ENCODE measurements around the gene VPS16. TPM values are rescaled to one million over a fixed set of nuclear protein-coding genes. Genes with fewer than 3 reads are reported as not detected.

Gene VPS16
- total and polyA plus RNA-seq, 11 donors, result 13.9 to 28.6 (median 19.7) TPM

- intact Hi-C loops (cut with DNase I), result loop anchor here in 7 of 10 donors (5.0 to 10.0 kb wide), 6 partner anchors 91 to 323 kb away; partner anchors contain the start of genes EBF4 (in 2 of the 7) and IDH3B (in 1 of the 7)
- ATAC-seq (no peak), DNase-seq (no peak)
- WGBS, 4 donors, result 94 to 98% (median 96%) methylated on average over 4 of the region's 4 CpGs
- no peaks in the 10 kb centered on the region for H3K9me3 ChIP-seq
- H3K36me3 ChIP-seq, result peaks cover 0 to 12% (median 0%) of the 10 kb centered on the region in 9 donors
- no peak overlapping the region for H3K4me3 ChIP-seq
- peaks cover 0 to 11% (median 6%) of the 10 kb centered on the region in 12 donors for H3K4me1 ChIP-seq
- no peaks in the 10 kb centered on the region for H3K27me3 ChIP-seq
- no peak for TF ChIP-seq POLR2A (IDR thresholded peaks at IDR 0.05)
- TF ChIP-seq CTCF (IDR thresholded peaks at IDR 0.05), result no peak
- H3K27ac ChIP-seq, result no peak overlapping the region
Measured at GRCh38 chr20:2847802-2848201, 7.3 kb downstream of the VPS16 start.

GRCh38 chr20:2849529-2849928 is 9.0 kb downstream of the VPS16 start:
- Histone ChIP-seq H3K27me3 (no peaks in the 10 kb centered on the region), H3K4me3 (no peak overlapping the region), H3K36me3 (peaks cover 0 to 5% (median 0%) of the 10 kb centered on the region in 9 donors), H3K27ac (no peak overlapping the region), H3K4me1 (peaks cover 0 to 13% (median 6%) of the 10 kb centered on the region in 12 donors), H3K9me3 (no peaks in the 10 kb centered on the region)
- TF ChIP-seq CTCF (IDR thresholded peaks at IDR 0.05) (no peak), POLR2A (IDR thresholded peaks at IDR 0.05) (no peak)
- ATAC-seq (no peak), DNase-seq (no peak)
- intact Hi-C loops (cut with DNase I), result loop anchor here in 7 of 10 donors (5.0 to 10.0 kb wide), 6 partner anchors 92 to 325 kb away; partner anchors contain the start of genes EBF4 (in 2 of the 7) and IDH3B (in 1 of the 7)
- 85 to 95% (median 91%) methylated on average over 4 of the region's 4 CpGs for WGBS, 4 donors

- intact Hi-C loops (cut with DNase I), result loop anchor here in 5 of 10 donors (5.0 to 10.0 kb wide), 3 partner anchors 94 to 156 kb away; partner anchors contain the start of gene EBF4 (in 1 of the 5)
- peaks cover 0 to 13% (median 6%) of the 10 kb centered on the region in 12 donors for H3K4me1 ChIP-seq
- H3K9me3 ChIP-seq, result no peaks in the 10 kb centered on the region
- no peak for ATAC-seq
- H3K4me3 ChIP-seq, result no peak overlapping the region
- DNase-seq, result no peak
- H3K27me3 ChIP-seq, result no peaks in the 10 kb centered on the region
- 91 to 92% (median 91%) methylated on average over 10 of the region's 10 CpGs for WGBS, 4 donors
- no peak for TF ChIP-seq CTCF (IDR thresholded peaks at IDR 0.05)
- no peak for TF ChIP-seq POLR2A (IDR thresholded peaks at IDR 0.05)
- no peak overlapping the region for H3K27ac ChIP-seq
- peaks cover 0 to 5% (median 0%) of the 10 kb centered on the region in 9 donors for H3K36me3 ChIP-seq
Measured at GRCh38 chr20:2851086-2851485, 10.5 kb downstream of the VPS16 start.

GRCh38 chr20:2858591-2858990 is 18.0 kb downstream of the VPS16 start:
- H3K9me3 ChIP-seq, result no peaks in the 10 kb centered on the region
- intact Hi-C loops (cut with DNase I), result loop anchor here in 3 of 10 donors (5.0 to 10.0 kb wide), 3 partner anchors 101 to 164 kb away; partner anchors contain the start of gene EBF4 (in 1 of the 3)
- peaks cover 0 to 42% (median 28%) of the 10 kb centered on the region in 9 donors for H3K36me3 ChIP-seq
- 77 to 93% (median 84%) methylated on average over 2 of the region's 2 CpGs for WGBS, 4 donors
- H3K27me3 ChIP-seq, result no peaks in the 10 kb centered on the region
- no peak overlapping the region for H3K4me3 ChIP-seq
- DNase-seq (no peak), ATAC-seq (no peak)
- H3K4me1 ChIP-seq, result peaks cover 0 to 14% (median 7%) of the 10 kb centered on the region in 12 donors
- TF ChIP-seq POLR2A (IDR thresholded peaks at IDR 0.05) (no peak), CTCF (IDR thresholded peaks at IDR 0.05) (no peak)
- H3K27ac ChIP-seq, result no peak overlapping the region

Data from heart left ventricle (tissue), 16 donors.